ENCODE results near the gene FOSB. TPM values are rescaled to one million over a fixed set of nuclear protein-coding genes. Genes with fewer than 3 reads are reported as not detected.

The FOSB gene
- total RNA-seq, 1 donor from 2014 or later = 42.8 TPM

DNA sequence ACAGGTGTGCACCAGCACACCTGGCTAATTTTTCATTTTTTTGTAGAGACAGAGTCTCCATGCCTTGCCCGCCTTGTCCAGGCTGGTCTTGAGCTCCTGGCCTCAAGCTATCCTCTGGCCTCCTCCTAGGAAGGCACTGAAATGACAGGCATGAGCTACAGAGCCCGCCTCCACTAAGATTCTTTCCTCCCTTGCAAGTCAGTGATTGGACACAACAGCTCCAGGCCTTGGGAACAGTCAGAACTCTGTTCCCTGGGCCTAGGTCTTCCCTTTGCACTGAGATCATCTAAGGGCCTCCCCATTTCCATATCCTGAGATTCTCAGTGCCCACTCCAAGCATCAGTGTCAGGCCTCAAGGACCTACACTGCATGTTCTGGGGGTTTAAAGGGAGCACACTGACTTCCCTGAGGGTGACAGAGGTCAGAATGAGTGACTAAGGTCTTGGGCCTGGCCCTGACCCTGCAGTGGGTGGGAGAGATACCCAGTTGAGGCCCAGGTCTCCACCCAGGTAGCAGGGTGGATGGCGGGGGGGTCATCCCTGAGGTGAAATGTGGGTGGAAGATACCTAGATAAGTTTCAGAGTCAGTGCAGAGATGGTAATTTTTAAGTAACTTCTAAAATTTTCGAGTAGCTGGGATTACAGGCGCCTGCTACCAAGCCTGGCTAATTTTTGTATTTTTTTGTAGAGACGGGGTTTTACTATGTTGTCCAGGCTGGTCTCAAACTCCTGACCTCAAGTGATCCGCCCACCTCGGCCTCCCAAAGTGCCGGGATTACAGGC lies 26.7 kb upstream of the FOSB start:
- Histone ChIP-seq H3K4me3 (ENCODE audit: low read length in 3 of 3) (no peak overlapping the region), H3K9me3 (ENCODE audit: control insufficient read depth in 3 of 3, low read length in 3 of 3) (no peaks in the 10 kb centered on the region), H3K36me3 (ENCODE audit: control insufficient read depth in 3 of 3, insufficient read depth in 3 of 3, low read length in 3 of 3) (no peaks in the 10 kb centered on the region), H3K4me1 (ENCODE audit: control insufficient read depth in 3 of 3, insufficient read depth in 3 of 3, low read length in 3 of 3) (peaks cover 17 to 36% (median 33%) of the 10 kb centered on the region in 3 donors), H3K9ac (ENCODE audit: low read depth in 1 of 3, low read length in 3 of 3) (peak overlapping the region in 1 of 3 donors; percentile 84), H3K27me3 (ENCODE audit: control insufficient read depth in 3 of 3, insufficient read depth in 3 of 3, low read length in 3 of 3) (no peaks in the 10 kb centered on the region), H3K27ac (ENCODE audit: low read depth, low read length) (peak overlapping the region; percentile 93)

DNA sequence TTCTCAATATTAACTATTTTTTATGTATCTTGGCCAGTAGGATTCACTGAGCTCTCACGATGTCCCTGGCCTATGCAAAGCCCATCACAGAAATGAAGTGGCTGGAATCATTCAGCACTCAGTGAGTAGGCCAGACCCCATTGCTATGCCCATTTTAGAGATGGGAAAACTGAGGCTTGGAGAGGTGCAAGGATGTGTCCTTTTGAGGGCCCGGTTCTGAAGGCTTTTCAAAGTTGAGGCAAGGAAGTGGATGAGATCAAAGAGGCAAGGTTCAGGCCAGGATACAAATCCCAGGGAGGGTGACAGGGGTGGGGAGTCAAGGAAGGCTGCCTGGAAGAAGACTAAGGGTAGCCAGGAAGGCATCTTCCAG lies 25.4 kb upstream of the FOSB start:
- Histone ChIP-seq H3K36me3 (ENCODE audit: control insufficient read depth in 3 of 3, insufficient read depth in 3 of 3, low read length in 3 of 3) (no peaks in the 10 kb centered on the region), H3K4me3 (ENCODE audit: low read length in 3 of 3) (no peak overlapping the region), H3K27ac (ENCODE audit: low read depth, low read length) (peak overlapping the region; percentile 95), H3K4me1 (ENCODE audit: control insufficient read depth in 3 of 3, insufficient read depth in 3 of 3, low read length in 3 of 3) (peaks cover 17 to 36% (median 33%) of the 10 kb centered on the region in 3 donors), H3K27me3 (ENCODE audit: control insufficient read depth in 3 of 3, insufficient read depth in 3 of 3, low read length in 3 of 3) (no peaks in the 10 kb centered on the region), H3K9ac (ENCODE audit: low read depth in 1 of 3, low read length in 3 of 3) (no peak overlapping the region), H3K9me3 (ENCODE audit: control insufficient read depth in 3 of 3, low read length in 3 of 3) (no peaks in the 10 kb centered on the region)

GRCh38 chr19:45442778-45443461 lies 24.9 kb upstream of the FOSB start:
- Histone ChIP-seq H3K4me1 (ENCODE audit: control insufficient read depth in 3 of 3, insufficient read depth in 3 of 3, low read length in 3 of 3) (peaks cover 17 to 36% (median 33%) of the 10 kb centered on the region in 3 donors), H3K9me3 (ENCODE audit: control insufficient read depth in 3 of 3, low read length in 3 of 3) (no peaks in the 10 kb centered on the region), H3K9ac (ENCODE audit: low read depth in 1 of 3, low read length in 3 of 3) (peak overlapping the region; percentile 45 to 77 (median 66)), H3K4me3 (ENCODE audit: low read length in 3 of 3) (peak overlapping the region; percentile 67 to 72 (median 70)), H3K27ac (ENCODE audit: low read depth, low read length) (peak overlapping the region; percentile 95), H3K36me3 (ENCODE audit: control insufficient read depth in 3 of 3, insufficient read depth in 3 of 3, low read length in 3 of 3) (no peaks in the 10 kb centered on the region), H3K27me3 (ENCODE audit: control insufficient read depth in 3 of 3, insufficient read depth in 3 of 3, low read length in 3 of 3) (no peaks in the 10 kb centered on the region)

GRCh38 chr19:45443462-45444317 lies 24.1 kb upstream of the FOSB start:
- Histone ChIP-seq H3K36me3 (ENCODE audit: control insufficient read depth in 3 of 3, insufficient read depth in 3 of 3, low read length in 3 of 3) (no peaks in the 10 kb centered on the region), H3K9me3 (ENCODE audit: control insufficient read depth in 3 of 3, low read length in 3 of 3) (no peaks in the 10 kb centered on the region), H3K27ac (ENCODE audit: low read depth, low read length) (peak overlapping the region; percentile 95), H3K27me3 (ENCODE audit: control insufficient read depth in 3 of 3, insufficient read depth in 3 of 3, low read length in 3 of 3) (no peaks in the 10 kb centered on the region), H3K4me1 (ENCODE audit: control insufficient read depth in 3 of 3, insufficient read depth in 3 of 3, low read length in 3 of 3) (peaks cover 17 to 36% (median 33%) of the 10 kb centered on the region in 3 donors), H3K4me3 (ENCODE audit: low read length in 3 of 3) (peak overlapping the region; percentile 67 to 73 (median 70)), H3K9ac (ENCODE audit: low read depth in 1 of 3, low read length in 3 of 3) (peak overlapping the region; percentile 50 to 77 (median 73))

- Histone ChIP-seq H3K9ac (ENCODE audit: low read depth in 1 of 3, low read length in 3 of 3) (peak overlapping the region; percentile 57 to 76 (median 68)), H3K4me1 (ENCODE audit: control insufficient read depth in 3 of 3, insufficient read depth in 3 of 3, low read length in 3 of 3) (peaks cover 17 to 39% (median 33%) of the 10 kb centered on the region in 3 donors), H3K27me3 (ENCODE audit: control insufficient read depth in 3 of 3, insufficient read depth in 3 of 3, low read length in 3 of 3) (no peaks in the 10 kb centered on the region), H3K27ac (ENCODE audit: low read depth, low read length) (peak overlapping the region; percentile 95), H3K9me3 (ENCODE audit: control insufficient read depth in 3 of 3, low read length in 3 of 3) (no peaks in the 10 kb centered on the region), H3K36me3 (ENCODE audit: control insufficient read depth in 3 of 3, insufficient read depth in 3 of 3, low read length in 3 of 3) (no peaks in the 10 kb centered on the region), H3K4me3 (ENCODE audit: low read length in 3 of 3) (peak overlapping the region; percentile 51 to 71 (median 67))
These were observed 23.3 kb upstream of the FOSB start for GRCh38 chr19:45444318-45445041.

- H3K4me1 ChIP-seq (ENCODE audit: control insufficient read depth in 3 of 3, insufficient read depth in 3 of 3, low read length in 3 of 3) = peaks cover 20 to 41% (median 33%) of the 10 kb centered on the region in 3 donors
These were observed 22.7 kb upstream of the FOSB start for GRCh38 chr19:45445139-45445538.

GRCh38 chr19:45446295-45446694 lies 21.5 kb upstream of the FOSB start:
- H3K27ac ChIP-seq (ENCODE audit: low read depth, low read length) = no peak overlapping the region
- peaks cover 20 to 38% (median 29%) of the 10 kb centered on the region in 3 donors for H3K4me1 ChIP-seq (ENCODE audit: control insufficient read depth in 3 of 3, insufficient read depth in 3 of 3, low read length in 3 of 3)
- H3K36me3 ChIP-seq (ENCODE audit: control insufficient read depth in 3 of 3, insufficient read depth in 3 of 3, low read length in 3 of 3) = no peaks in the 10 kb centered on the region
- no peak overlapping the region for H3K9ac ChIP-seq (ENCODE audit: low read depth in 1 of 3, low read length in 3 of 3)
- no peaks in the 10 kb centered on the region for H3K9me3 ChIP-seq (ENCODE audit: control insufficient read depth in 3 of 3, low read length in 3 of 3)
- no peak overlapping the region for H3K4me3 ChIP-seq (ENCODE audit: low read length in 3 of 3)
- H3K27me3 ChIP-seq (ENCODE audit: control insufficient read depth in 3 of 3, insufficient read depth in 3 of 3, low read length in 3 of 3) = no peaks in the 10 kb centered on the region

More at GRCh38 chr19:45445139-45445538, 22.7 kb upstream of the FOSB start:
- no peaks in the 10 kb centered on the region for H3K36me3 ChIP-seq (ENCODE audit: control insufficient read depth in 3 of 3, insufficient read depth in 3 of 3, low read length in 3 of 3)
- no peaks in the 10 kb centered on the region for H3K27me3 ChIP-seq (ENCODE audit: control insufficient read depth in 3 of 3, insufficient read depth in 3 of 3, low read length in 3 of 3)
- H3K27ac ChIP-seq (ENCODE audit: low read depth, low read length) = peak overlapping the region; percentile 95
- H3K9me3 ChIP-seq (ENCODE audit: control insufficient read depth in 3 of 3, low read length in 3 of 3) = no peaks in the 10 kb centered on the region
- H3K4me3 ChIP-seq (ENCODE audit: low read length in 3 of 3) = no peak overlapping the region
- no peak overlapping the region for H3K9ac ChIP-seq (ENCODE audit: low read depth in 1 of 3, low read length in 3 of 3)

DNA sequence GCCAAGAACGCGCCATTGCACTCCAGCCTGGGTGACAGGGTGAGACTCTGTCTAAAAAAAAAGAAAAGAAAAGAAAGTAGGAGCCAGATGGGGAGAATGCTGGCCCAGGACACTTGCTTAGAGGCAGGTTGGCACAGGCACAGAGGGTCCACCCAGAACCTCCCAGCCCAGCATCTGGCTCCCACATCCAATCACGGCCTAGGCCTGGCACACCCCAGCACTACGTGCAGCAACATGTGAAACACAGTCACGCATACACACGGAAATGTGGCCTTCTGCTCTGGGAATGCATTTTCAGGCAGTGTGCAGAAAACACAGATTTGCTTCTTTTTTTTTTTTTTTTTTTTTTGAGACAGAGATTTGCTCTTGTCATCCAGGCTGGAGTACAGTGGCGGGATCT lies 20.9 kb upstream of the FOSB start:
- no peak overlapping the region for H3K9ac ChIP-seq (ENCODE audit: low read depth in 1 of 3, low read length in 3 of 3)
- H3K9me3 ChIP-seq (ENCODE audit: control insufficient read depth in 3 of 3, low read length in 3 of 3) = no peaks in the 10 kb centered on the region
- no peaks in the 10 kb centered on the region for H3K27me3 ChIP-seq (ENCODE audit: control insufficient read depth in 3 of 3, insufficient read depth in 3 of 3, low read length in 3 of 3)
- H3K4me3 ChIP-seq (ENCODE audit: low read length in 3 of 3) = no peak overlapping the region
- no peak overlapping the region for H3K27ac ChIP-seq (ENCODE audit: low read depth, low read length)
- no peaks in the 10 kb centered on the region for H3K36me3 ChIP-seq (ENCODE audit: control insufficient read depth in 3 of 3, insufficient read depth in 3 of 3, low read length in 3 of 3)
- H3K4me1 ChIP-seq (ENCODE audit: control insufficient read depth in 3 of 3, insufficient read depth in 3 of 3, low read length in 3 of 3) = peaks cover 26 to 42% (median 31%) of the 10 kb centered on the region in 3 donors

DNA sequence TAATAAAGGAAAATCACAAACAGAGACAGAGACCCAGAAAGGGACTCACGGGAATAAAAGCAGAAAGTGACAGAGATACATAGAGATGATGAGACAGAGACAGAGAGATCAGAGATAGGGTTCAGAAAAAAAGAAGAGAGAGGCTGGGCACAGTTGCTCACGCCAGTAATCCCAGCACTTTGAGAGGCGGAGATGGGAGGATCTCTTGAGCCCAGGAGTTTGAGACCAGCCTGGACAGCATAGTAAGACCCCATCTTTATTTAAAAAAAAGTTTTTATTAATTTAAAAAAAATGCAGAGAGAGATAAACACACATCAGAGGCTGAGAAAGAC lies 19.4 kb upstream of the FOSB start:
- no peaks in the 10 kb centered on the region for H3K9me3 ChIP-seq (ENCODE audit: control insufficient read depth in 3 of 3, low read length in 3 of 3)
- H3K27me3 ChIP-seq (ENCODE audit: control insufficient read depth in 3 of 3, insufficient read depth in 3 of 3, low read length in 3 of 3) = no peaks in the 10 kb centered on the region
- no peak overlapping the region for H3K9ac ChIP-seq (ENCODE audit: low read depth in 1 of 3, low read length in 3 of 3)
- H3K36me3 ChIP-seq (ENCODE audit: control insufficient read depth in 3 of 3, insufficient read depth in 3 of 3, low read length in 3 of 3) = no peaks in the 10 kb centered on the region
- no peak overlapping the region for H3K4me3 ChIP-seq (ENCODE audit: low read length in 3 of 3)
- H3K4me1 ChIP-seq (ENCODE audit: control insufficient read depth in 3 of 3, insufficient read depth in 3 of 3, low read length in 3 of 3) = peaks cover 21 to 34% (median 22%) of the 10 kb centered on the region in 3 donors
- no peak overlapping the region for H3K27ac ChIP-seq (ENCODE audit: low read depth, low read length)

All from skeletal muscle tissue (tissue), 4 donors.